Measurements from ENCODE around the gene FAM83E.
"Not testable (repeated sequence)": the region's sequence is repeated elsewhere in the genome, so short reads cannot be mapped to it uniquely, and the experiment has no call there.

The FAM83E gene

GRCh38 chr19:48608798-48609263 lies 6.0 kb downstream of the FAM83E start:
- DNase-seq = peak; percentile 21

GRCh38 chr19:48607359-48607755 lies 7.5 kb downstream of the FAM83E start:
- no peak for DNase-seq

- no peak for DNase-seq
These were observed 8.2 kb downstream of the FAM83E start, which contains the start of gene SPACA4 for GRCh38 chr19:48606463-48607358. TSS of gene SPACA4 (plus strand) at chr19:48606742. CDS start at chr19:48606979, 237 bp downstream.

DNA sequence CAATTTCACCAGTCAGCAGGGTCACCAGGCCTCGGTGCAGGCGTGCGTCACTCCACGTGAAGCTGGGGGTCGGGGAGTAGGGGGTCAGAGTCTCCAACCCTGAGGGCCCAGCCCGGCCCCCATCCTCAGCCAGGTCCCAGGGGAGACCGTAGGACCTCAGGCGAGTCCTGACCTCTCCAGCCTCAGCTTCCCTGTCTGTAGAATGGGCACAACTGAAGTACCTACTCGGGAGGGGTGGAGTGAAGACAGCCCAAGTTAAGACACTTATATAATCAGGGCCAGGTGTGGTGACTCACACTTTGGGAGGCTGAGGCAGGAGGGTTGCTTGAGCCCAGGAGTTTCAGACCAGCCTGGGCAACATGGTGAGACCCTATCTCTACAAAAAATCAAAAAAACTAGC lies 11.0 kb downstream of the FAM83E start:
- DNase-seq = no peak

- DNase-seq = no peak
These were observed 11.4 kb downstream of the FAM83E start for GRCh38 chr19:48603449-48603848.

- no peak for DNase-seq
These were observed 11.9 kb downstream of the FAM83E start for GRCh38 chr19:48603001-48603400.

- no peak for DNase-seq
These were observed 14.0 kb downstream of the FAM83E start for GRCh38 chr19:48600679-48601417.

- no peak for DNase-seq
These were observed 15.7 kb downstream of the FAM83E start for GRCh38 chr19:48598996-48599700.

GRCh38 chr19:48596679-48597465 lies 18.0 kb downstream of the FAM83E start:
- no peak for DNase-seq

- no peak for DNase-seq
These were observed 18.6 kb downstream of the FAM83E start for GRCh38 chr19:48596237-48596636.

GRCh38 chr19:48595833-48596232 lies 19.0 kb downstream of the FAM83E start:
- no peak for DNase-seq

DNA sequence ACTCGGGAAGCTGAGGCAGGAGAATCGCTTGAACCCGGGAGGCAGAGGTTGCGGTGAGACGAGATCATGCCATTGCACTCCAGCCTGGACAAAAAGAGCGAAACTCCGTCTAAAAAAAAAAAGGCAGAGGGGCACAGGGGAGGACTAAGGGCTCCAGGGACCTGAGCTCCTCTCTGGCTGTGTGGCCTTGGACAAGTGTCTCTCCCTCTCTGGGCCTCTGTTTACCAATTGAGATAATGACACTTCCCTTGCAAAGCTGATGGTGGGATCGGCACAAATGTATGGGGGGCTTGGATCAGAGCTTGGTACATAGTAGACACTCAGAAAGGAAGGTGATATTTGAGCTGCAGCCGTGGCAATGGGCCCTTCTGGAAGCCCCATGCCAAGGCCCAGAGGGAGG lies 19.7 kb downstream of the FAM83E start:
- no peak for DNase-seq

DNA sequence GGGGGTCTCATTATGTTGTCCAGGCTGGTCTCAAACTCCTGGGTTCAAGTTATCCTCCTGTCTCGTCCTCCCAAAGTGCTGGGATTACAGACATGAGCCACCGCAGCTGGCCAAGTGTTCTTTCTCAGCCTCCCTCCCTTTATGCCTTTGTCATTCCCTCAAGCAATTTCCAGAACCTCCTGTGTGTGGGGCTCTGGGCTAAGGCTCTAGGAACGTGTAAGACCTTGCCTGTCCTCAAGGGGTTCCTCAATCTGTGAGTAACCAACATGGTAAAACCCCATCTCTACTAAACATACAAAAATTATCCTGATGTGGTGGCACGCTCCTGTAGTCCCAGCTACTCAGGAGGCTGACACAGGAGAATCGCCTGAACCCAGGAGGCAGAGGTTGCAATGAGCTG lies 23.9 kb downstream of the FAM83E start:
- DNase-seq = no peak

DNA sequence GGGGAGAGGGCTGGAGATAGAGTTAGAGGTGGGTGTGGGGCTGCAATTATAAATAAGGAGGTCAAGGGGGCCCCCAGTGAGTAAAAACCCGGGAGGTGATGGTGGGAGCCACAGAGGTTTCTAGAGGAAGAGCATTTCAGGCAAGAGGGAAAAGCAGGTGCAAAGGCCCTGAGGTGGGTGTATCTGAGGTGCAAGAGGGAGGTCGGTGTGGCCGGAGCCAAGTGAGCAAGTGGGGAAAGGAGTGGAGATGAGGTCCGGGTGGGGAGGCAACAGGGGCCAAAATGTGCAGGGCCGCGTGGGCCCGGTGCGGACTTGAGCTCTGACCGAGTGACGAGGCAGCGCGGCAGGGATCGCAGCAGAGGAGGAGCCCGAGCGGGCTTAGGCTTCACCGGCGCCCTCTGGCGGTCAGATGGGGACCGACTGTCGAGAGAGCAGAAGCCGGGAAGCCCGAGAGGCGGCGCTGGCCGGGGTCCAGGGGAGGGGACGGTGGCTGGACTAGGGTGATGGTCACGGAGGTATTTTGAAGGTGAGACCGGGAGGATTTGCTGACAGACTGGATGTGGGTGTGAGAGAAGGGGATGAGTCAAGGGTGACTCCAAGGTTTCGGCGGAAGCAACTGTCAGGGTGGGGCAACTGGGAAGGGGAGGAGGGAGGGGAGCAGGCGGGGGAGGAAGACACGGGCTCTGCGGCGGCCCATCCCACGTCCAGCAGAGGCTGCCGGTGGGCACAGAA lies 26.0 kb downstream of the FAM83E start:
- peak; percentile 81 for DNase-seq

DNA sequence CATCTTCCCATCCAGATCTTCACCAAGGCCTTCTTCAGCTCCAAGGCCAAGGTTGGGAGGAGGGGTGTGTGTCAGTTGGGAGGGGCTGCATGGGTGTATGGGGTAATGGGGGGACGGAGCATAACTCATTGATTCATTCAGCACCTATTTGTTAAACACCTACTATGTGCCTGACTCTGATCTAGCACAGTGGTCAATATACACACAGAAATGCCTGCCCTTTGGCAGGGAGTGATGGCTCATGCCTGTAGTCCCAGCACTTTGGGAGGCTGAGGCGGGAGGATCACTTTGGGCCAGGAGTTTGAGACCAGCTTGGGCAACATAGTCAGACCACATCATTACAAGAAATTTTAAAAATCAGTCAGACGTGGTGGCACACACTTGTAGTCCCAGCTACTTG lies 27.5 kb downstream of the FAM83E start:
- no peak for DNase-seq

DNA sequence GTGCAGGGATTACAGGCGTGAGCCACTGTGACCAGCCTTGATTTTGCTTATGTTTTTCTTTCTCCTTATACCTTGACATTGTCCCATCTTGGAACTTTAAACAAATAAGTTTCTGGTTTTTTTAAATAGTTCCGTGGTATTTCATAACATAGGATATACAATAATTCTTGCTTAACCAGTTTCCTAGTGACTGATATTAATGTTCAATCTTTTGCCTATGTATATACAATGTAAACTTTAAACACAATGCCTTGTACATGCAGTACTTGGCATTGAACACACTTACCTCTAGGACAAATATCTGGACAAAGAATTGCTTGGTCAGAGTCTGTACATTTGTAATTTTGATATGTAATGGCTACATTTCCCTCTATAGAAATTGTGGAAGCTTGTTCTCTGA lies 32.7 kb downstream of the FAM83E start:
- DNase-seq = no peak

DNA sequence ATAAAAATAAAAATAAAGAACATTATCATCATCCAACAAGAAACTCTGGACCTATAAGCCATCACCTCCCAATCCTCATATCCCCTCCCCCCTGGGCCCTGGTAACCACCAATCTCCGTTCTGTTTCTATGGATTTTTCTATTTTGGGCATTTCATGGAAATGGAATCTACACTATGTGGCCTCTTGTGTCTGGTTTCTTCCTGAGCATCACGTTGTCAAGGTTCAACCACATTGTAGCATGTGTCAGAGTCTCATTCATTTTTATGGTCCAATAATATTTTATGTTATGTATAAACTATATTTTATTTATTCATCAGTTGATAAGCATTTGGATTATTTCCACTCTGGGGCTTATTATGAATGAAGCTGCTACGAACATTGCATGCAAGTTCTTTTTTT lies 36.0 kb downstream of the FAM83E start:
- DNase-seq = no peak

DNA sequence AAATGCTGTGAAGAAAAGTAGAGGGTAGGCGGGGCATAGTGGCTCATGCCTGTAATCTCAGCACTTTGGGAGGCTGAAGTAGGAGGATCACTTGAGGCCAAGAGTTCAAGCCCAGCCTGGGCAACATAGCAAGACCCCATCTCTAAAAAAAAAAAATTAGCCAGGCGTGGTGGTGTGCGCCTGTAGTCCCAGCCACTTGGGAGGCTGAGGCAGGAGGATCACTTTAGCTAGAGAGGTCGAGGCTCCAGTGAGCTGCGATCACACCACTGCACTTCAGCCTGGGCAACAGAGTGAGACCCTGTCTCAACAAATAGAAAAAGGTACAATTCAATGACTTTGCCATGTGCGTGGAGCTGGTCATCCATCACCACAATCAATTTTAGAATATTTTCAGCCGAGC lies 37.0 kb downstream of the FAM83E start:
- not testable (repeated sequence) for DNase-seq

GRCh38 chr19:48575931-48576622 lies 38.8 kb downstream of the FAM83E start:
- DNase-seq = no peak

GRCh38 chr19:48573163-48573505 lies 41.7 kb downstream of the FAM83E start:
- DNase-seq = no peak
